ENCODE data around the gene OR51E1.

The OR51E1 gene

DNA sequence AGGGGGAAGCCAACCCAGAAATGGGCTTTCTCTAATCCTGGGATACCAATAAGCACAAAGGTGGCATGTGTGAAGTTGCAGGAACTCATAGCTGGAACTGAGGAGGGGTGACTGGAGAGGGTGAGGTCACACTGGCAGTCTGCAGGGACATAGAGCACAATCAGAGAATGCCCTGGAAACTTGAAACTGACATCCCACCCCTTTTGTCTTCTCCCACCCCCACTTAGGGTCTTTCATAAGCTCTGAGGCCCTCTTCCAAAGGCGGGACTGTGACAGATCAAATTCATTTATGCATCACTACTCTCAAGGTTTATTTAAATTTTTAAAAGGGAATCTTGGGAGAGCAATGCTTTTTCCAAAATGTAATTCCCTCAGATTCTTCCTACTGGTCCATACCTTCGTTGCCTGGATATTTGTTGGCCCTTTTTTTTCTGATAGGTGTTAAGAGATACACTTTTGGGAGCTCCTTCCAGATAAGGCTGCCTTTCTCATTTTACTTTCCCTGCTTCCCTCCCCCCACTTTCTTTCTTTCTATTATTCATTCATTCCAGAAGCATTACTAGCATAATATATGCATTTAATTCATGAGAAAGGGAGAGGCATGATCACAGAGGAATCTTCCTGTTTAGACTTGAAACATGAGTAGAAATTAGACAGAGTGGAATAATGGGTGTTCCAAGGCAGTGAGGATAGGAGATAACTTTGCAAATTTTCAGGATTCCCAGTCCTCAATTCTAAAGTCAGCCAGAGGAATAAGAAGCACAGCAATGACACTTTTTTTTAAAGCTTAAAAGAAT, 39.0 kb downstream of the OR51E1 start:
- in situ Hi-C loops (cut with MboI; ENCODE audit: low sequenced_read_pairs, unreplicated experiment), result no loop called here
- TF ChIP-seq, protein P1, sequence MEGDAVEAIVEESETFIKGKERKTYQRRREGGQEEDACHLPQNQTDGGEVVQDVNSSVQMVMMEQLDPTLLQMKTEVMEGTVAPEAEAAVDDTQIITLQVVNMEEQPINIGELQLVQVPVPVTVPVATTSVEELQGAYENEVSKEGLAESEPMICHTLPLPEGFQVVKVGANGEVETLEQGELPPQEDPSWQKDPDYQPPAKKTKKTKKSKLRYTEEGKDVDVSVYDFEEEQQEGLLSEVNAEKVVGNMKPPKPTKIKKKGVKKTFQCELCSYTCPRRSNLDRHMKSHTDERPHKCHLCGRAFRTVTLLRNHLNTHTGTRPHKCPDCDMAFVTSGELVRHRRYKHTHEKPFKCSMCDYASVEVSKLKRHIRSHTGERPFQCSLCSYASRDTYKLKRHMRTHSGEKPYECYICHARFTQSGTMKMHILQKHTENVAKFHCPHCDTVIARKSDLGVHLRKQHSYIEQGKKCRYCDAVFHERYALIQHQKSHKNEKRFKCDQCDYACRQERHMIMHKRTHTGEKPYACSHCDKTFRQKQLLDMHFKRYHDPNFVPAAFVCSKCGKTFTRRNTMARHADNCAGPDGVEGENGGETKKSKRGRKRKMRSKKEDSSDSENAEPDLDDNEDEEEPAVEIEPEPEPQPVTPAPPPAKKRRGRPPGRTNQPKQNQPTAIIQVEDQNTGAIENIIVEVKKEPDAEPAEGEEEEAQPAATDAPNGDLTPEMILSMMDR (IDR thresholded peaks at IDR 0.05; ENCODE audit: borderline replicate concordance, control extremely low read depth, extremely low read depth, insufficient read depth, missing control alignments), result no peak
- DNase-seq (ENCODE audit: low spot score), result no peak

DNA sequence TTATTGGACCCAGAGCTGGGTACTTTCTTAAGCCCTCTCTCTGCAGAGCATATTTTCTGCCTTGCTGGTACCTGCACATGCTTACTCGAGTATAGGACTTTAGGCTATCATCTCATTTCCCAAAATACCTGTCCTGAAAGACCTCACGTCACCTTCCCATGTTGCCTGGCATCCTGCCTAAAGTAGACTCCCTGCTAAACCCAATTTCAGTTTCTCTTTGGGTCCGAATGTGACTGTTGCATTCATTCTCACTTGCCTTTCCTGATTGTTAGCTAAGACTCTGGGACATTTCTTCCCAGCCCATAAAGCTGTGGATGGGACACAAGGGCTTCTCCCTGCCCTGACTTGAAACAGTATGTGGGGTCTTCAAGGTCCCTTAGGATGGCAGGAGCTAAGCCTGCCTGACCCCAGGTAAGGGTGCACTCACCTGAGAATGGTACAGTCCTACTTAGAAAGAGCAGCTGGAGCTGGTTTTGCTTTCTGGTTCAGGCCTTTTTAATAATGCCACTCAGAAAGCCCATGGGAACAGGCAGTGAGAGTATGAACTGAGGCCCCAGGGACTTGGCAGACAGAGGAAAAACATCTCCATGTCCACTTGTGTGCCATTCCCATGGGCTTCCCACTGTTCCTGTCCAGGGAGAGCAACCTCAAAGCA, 41.0 kb downstream of the OR51E1 start:
- TF ChIP-seq, protein P1 (IDR thresholded peaks at IDR 0.05; ENCODE audit: borderline replicate concordance, control extremely low read depth, extremely low read depth, insufficient read depth, missing control alignments), result no peak
- in situ Hi-C loops (cut with MboI; ENCODE audit: low sequenced_read_pairs, unreplicated experiment), result no loop called here
- DNase-seq (ENCODE audit: low spot score), result no peak

DNA sequence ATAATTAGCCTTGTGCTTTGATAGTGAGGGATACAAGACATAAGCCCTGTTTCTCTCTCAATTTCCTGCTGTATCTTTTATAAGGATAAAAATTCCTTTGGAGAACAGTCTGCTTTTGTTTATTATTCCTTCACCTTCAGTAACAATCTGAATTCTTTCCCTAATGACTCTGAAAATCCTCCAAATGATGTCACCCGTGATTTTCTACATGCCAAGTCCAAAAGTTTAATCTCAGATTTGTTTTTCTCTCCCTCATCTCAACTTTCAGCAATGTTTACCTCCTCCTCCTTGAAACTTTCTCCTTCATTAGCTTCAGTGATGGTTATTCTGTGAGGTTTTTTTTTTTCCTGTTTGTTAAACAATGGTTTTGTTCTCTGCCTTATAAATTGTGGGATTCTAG, 51.7 kb downstream of the OR51E1 start:
- TF ChIP-seq, protein P1 (IDR thresholded peaks at IDR 0.05; ENCODE audit: borderline replicate concordance, control extremely low read depth, extremely low read depth, insufficient read depth, missing control alignments), result no peak
- in situ Hi-C loops (cut with MboI; ENCODE audit: low sequenced_read_pairs, unreplicated experiment), result no loop called here
- no peak for DNase-seq (ENCODE audit: low spot score)

DNA sequence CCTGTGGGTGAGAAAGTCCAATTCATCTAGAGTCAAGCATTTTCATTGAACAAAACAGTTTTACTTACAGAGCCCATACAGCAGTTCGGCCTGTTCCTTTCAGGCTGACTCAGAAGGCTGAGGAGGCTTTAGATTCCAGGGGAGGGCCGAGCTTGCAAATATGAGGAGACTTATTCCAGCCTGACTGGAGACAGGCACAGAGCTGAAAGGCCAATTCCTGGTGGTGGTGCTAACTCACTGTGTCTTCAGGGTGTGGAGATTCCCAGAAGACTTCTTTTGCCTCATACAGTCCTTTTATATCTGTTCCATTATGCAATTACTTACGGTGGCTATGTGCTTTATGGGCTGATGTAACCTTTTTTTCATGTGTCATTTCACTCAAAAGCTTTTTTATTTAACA, 53.8 kb downstream of the OR51E1 start, which contains the start of gene OR51E2:
TSS of gene OR51E2 (minus strand) at position 269 of the 400 bp plus-strand sequence. CDS start 15,142 bp downstream, outside the sequence.
- in situ Hi-C loops (cut with MboI; ENCODE audit: low sequenced_read_pairs, unreplicated experiment), result no loop called here
- DNase-seq (ENCODE audit: low spot score), result no peak
- TF ChIP-seq, protein P1 (IDR thresholded peaks at IDR 0.05; ENCODE audit: borderline replicate concordance, control extremely low read depth, extremely low read depth, insufficient read depth, missing control alignments), result no peak

DNA sequence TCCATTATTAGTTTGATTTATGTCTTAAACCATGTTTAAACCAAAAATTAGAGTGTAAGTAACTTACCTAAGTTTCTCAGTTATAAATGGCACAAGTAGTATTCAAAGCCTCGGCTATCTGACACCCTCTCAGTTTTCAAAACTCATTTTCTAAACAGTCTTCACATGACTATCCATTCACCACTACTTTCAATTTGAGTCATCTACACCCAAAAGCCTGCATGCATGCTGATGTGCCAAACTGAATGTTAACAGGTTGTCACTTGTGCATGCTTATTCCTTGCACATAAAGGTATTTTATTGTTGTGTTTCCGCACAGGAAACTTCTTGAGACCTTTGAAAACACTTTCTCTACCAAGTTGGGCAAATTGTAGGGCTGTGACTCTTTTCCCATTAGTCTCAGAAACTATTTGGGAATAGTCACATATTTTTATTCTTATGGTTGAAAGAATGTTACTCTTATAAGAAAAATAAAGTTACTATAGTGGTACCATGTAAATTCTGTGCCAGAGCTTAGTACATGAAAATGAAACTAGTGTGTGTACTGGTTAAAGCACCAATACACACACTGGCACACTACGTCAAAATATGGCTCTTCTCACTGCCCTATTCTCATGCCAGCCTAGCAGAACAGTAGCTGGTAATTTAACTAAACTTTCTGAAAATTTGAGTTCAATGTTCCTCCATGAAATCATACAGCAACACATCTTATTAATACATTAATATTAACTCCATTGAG, 56.1 kb downstream of the OR51E1 start:
- in situ Hi-C loops (cut with MboI; ENCODE audit: low sequenced_read_pairs, unreplicated experiment), result no loop called here

DNA sequence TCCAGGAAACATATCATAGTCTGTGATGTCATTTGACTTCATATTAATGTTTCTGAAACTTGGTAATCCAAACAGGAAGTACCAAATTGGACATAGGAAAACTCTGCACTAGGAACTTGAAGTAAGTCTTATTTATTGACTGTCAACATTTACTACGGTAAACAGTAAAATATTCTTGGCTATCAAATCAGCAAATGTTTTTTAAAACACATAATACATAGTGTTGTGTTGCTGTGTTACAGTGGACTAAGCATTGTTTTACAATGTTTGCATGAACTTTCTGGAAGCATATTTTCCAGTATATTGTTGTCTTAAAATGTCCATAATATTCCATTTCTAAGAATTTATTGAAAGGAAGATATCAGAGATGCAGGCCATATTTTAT, 56.6 kb downstream of the OR51E1 start:
- DNase-seq (ENCODE audit: low spot score), result no peak
- in situ Hi-C loops (cut with MboI; ENCODE audit: low sequenced_read_pairs, unreplicated experiment), result no loop called here
- TF ChIP-seq, protein P1 (IDR thresholded peaks at IDR 0.05; ENCODE audit: borderline replicate concordance, control extremely low read depth, extremely low read depth, insufficient read depth, missing control alignments), result no peak

More for the DNA sequence above, 56.1 kb downstream of the OR51E1 start:
- TF ChIP-seq, protein P1 (IDR thresholded peaks at IDR 0.05; ENCODE audit: borderline replicate concordance, control extremely low read depth, extremely low read depth, insufficient read depth, missing control alignments), result no peak
- DNase-seq (ENCODE audit: low spot score), result peak; percentile 21
